WTC11 (cell line): ENCODE data around the gene ERC2. TPM values are rescaled to one million over a fixed set of nuclear protein-coding genes. Genes with fewer than 3 reads are reported as not detected.

ENCODE experiments used
- ATAC-seq: fragments of 200-7000 bp; cut with Tn5 transposase; 2 replicates; pipeline ENCODE4 v1.10.0; 2021; ENCODE audit warnings: mild to moderate bottlenecking, moderate library complexity
- CTCF ChIA-PET: fragments of 300-600 bp; sonication (Branson Sonifier 250); formaldehyde crosslinking; loops from one replicate; lab custom pipeline; 2021; ENCODE audit warnings: antibody characterized with exemption; lab: Charles Lee
- POLR2A ChIA-PET: fragments of 350-600 bp; sonication (Branson Sonifier 250); formaldehyde crosslinking; loops from one replicate; lab custom pipeline; 2021; ENCODE audit warnings: antibody characterized with exemption; lab: Charles Lee
- DNase-seq: peaks from one replicate; pipeline ENCODE4 v3.0.0; 2021; ENCODE audit warnings: low spot score
- H3K27ac Mint-ChIP-seq: 2 replicates; pipeline ENCODE4 v1.8.0; 2021; ENCODE audit warnings: mixed read lengths
- H3K27me3 Mint-ChIP-seq: 2 replicates; pipeline ENCODE4 v1.8.0; 2021; ENCODE audit warnings: low read depth, mild to moderate bottlenecking, moderate library complexity, mixed read lengths
- H3K36me3 Mint-ChIP-seq: 2 replicates; pipeline ENCODE4 v1.8.0; 2021; ENCODE audit warnings: mixed read lengths
- H3K4me1 Mint-ChIP-seq: 2 replicates; pipeline ENCODE4 v1.8.0; 2022; ENCODE audit warnings: mixed read lengths
- H3K4me3 Mint-ChIP-seq: 2 replicates; pipeline ENCODE4 v1.8.0; 2021; ENCODE audit warnings: mild to moderate bottlenecking, moderate library complexity, mixed read lengths
- H3K9me3 Mint-ChIP-seq: 2 replicates; pipeline ENCODE4 v1.8.0; 2021; ENCODE audit warnings: mixed read lengths
- AR ChIP-seq: fragments of 250-450 bp; sonication (Bioruptor Pico); IDR thresholded peaks from 2 replicates; pipeline ENCODE4 v1.9.0; 2021; ENCODE audit warnings: mild to moderate bottlenecking
- ATF3 ChIP-seq: sonication (generic); formaldehyde crosslinking; conservative IDR thresholded peaks from 2 replicates; pipeline ENCODE4 v1.8.1; 2022; ENCODE audit warnings: mild to moderate bottlenecking, missing genetic modification reagents
- ATF6 ChIP-seq: sonication (generic); formaldehyde crosslinking; IDR thresholded peaks from 2 replicates; pipeline ENCODE4 v1.8.1; 2023; ENCODE audit warnings: mild to moderate bottlenecking, missing genetic modification reagents
- CREM ChIP-seq: sonication (generic); formaldehyde crosslinking; IDR thresholded peaks from 2 replicates; pipeline ENCODE4 v1.8.1; 2022; ENCODE audit warnings: mild to moderate bottlenecking, missing genetic modification reagents, moderate library complexity
- ELF4 ChIP-seq: sonication (generic); formaldehyde crosslinking; IDR thresholded peaks from 2 replicates; pipeline ENCODE4 v1.8.1; 2022; ENCODE audit warnings: low read depth, mild to moderate bottlenecking, moderate library complexity, missing genetic modification reagents
- FOXP4 ChIP-seq: sonication (generic); formaldehyde crosslinking; IDR thresholded peaks from 2 replicates; pipeline ENCODE4 v1.8.0; 2022; ENCODE audit warnings: mild to moderate bottlenecking, missing genetic modification reagents
- GRHL2 ChIP-seq: fragments of 250-450 bp; sonication (Bioruptor Pico); IDR thresholded peaks from 2 replicates; pipeline ENCODE4 v1.8.0; 2022; ENCODE audit warnings: mild to moderate bottlenecking, moderate library complexity; ENCODE audit not compliant: insufficient replicate concordance, severe bottlenecking
- HMGXB4 ChIP-seq: sonication (generic); formaldehyde crosslinking; IDR thresholded peaks from 2 replicates; pipeline ENCODE4 v1.8.1; 2023; ENCODE audit warnings: mild to moderate bottlenecking, moderate library complexity, missing genetic modification reagents
- IRF1 ChIP-seq: sonication (generic); formaldehyde crosslinking; IDR thresholded peaks from 2 replicates; pipeline ENCODE4 v1.8.0; 2023; ENCODE audit warnings: missing genetic modification reagents
- JAZF1 ChIP-seq: fragments of 250-450 bp; sonication (Bioruptor Pico); IDR thresholded peaks from 2 replicates; pipeline ENCODE4 v1.9.0; 2021; ENCODE audit warnings: moderate library complexity, mild to moderate bottlenecking, inconsistent platforms
- JUN ChIP-seq: sonication (generic); formaldehyde crosslinking; IDR thresholded peaks from 2 replicates; pipeline ENCODE4 v1.8.0; 2023; ENCODE audit warnings: mild to moderate bottlenecking, missing genetic modification reagents
- KAT7 ChIP-seq: sonication (generic); formaldehyde crosslinking; IDR thresholded peaks from 2 replicates; pipeline ENCODE4 v1.8.1; 2023; ENCODE audit warnings: missing genetic modification reagents, mild to moderate bottlenecking, borderline replicate concordance
- NFYB ChIP-seq: sonication (generic); formaldehyde crosslinking; conservative IDR thresholded peaks from 2 replicates; pipeline ENCODE4 v1.8.0; 2022; ENCODE audit warnings: low read depth, missing genetic modification reagents
- SMAD4 ChIP-seq: sonication (generic); formaldehyde crosslinking; IDR thresholded peaks from 2 replicates; pipeline ENCODE4 v1.8.0; 2022; ENCODE audit warnings: mild to moderate bottlenecking, missing genetic modification reagents
- SP1 ChIP-seq: sonication (generic); formaldehyde crosslinking; conservative IDR thresholded peaks from 2 replicates; pipeline ENCODE4 v1.8.1; 2022; ENCODE audit warnings: missing genetic modification reagents
- TEAD1 ChIP-seq: sonication (generic); formaldehyde crosslinking; IDR thresholded peaks from 2 replicates; pipeline ENCODE4 v1.8.0; 2022; ENCODE audit warnings: mild to moderate bottlenecking, missing genetic modification reagents
- USF1 ChIP-seq: sonication (generic); formaldehyde crosslinking; IDR thresholded peaks from 2 replicates; pipeline ENCODE4 v1.8.0; 2022; ENCODE audit warnings: mild to moderate bottlenecking, missing genetic modification reagents
- ZMAT4 ChIP-seq: fragments of 250-450 bp; sonication (Bioruptor Pico); IDR thresholded peaks from 2 replicates; pipeline ENCODE4 v1.9.0; 2021; ENCODE audit warnings: mild to moderate bottlenecking
- ZNF317 ChIP-seq: sonication (generic); formaldehyde crosslinking; IDR thresholded peaks from 2 replicates; pipeline ENCODE4 v1.8.1; 2023; ENCODE audit warnings: low read depth, mild to moderate bottlenecking, moderate library complexity, missing genetic modification reagents, borderline replicate concordance
- ZNF671 ChIP-seq: fragments of 250-450 bp; sonication (Bioruptor Pico); IDR thresholded peaks from 2 replicates; pipeline ENCODE4 v1.8.0; 2021; ENCODE audit warnings: mild to moderate bottlenecking
- total RNA-seq: library from RNA; stranded (reverse); gene quantifications from 3 replicates; pipeline ENCODE4 v1.2.3, GENCODE V29; 2021

The ERC2 gene
- total RNA-seq, 1 experiment from 2014 or later: 23.5 TPM

GRCh38 chr3:56190130-56190529 is 278.1 kb downstream of the ERC2 start (continued):
- TF ChIP-seq ATF6 (CRISPR knock-in tag): no peak
- no peak for TF ChIP-seq TEAD1 (CRISPR knock-in tag)
- TF ChIP-seq FOXP4 (CRISPR knock-in tag): no peak

- no peaks in the 10 kb centered on the region for H3K36me3 Mint-ChIP-seq
- no peak overlapping the region for H3K27ac Mint-ChIP-seq
- no peaks in the 10 kb centered on the region for H3K27me3 Mint-ChIP-seq
- no peak for ATAC-seq
- no peaks in the 10 kb centered on the region for H3K9me3 Mint-ChIP-seq
- no peak overlapping the region for H3K4me3 Mint-ChIP-seq
- TF ChIP-seq USF1 (CRISPR knock-in tag) (no peak), SMAD4 (no peak), ZNF671 (CRISPR knock-in tag) (no peak), NFYB (no peak), KAT7 (CRISPR knock-in tag) (no peak), ZNF317 (CRISPR knock-in tag) (no peak), HMGXB4 (CRISPR knock-in tag) (no peak), IRF1 (CRISPR knock-in tag) (no peak), JUN (CRISPR knock-in tag) (no peak)
- CTCF ChIA-PET: no interaction called here
- no peaks in the 10 kb centered on the region for H3K4me1 Mint-ChIP-seq
- no peak for DNase-seq
- POLR2A ChIA-PET: no interaction called here
Measured at GRCh38 chr3:56189536-56189935, 278.7 kb downstream of the ERC2 start.

- DNase-seq: no peak
- Mint-ChIP-seq H3K27ac (no peak overlapping the region), H3K9me3 (no peaks in the 10 kb centered on the region), H3K4me1 (no peaks in the 10 kb centered on the region), H3K27me3 (no peaks in the 10 kb centered on the region), H3K4me3 (no peak overlapping the region), H3K36me3 (no peaks in the 10 kb centered on the region)
- no peak for ATAC-seq
- POLR2A ChIA-PET: no interaction called here
- CTCF ChIA-PET: no interaction called here
- TF ChIP-seq SMAD4 (no peak), CREM (no peak), ZMAT4 (CRISPR knock-in tag) (no peak), ZNF671 (CRISPR knock-in tag) (no peak), ELF4 (CRISPR knock-in tag) (no peak), JAZF1 (no peak), SP1 (CRISPR knock-in tag) (no peak), GRHL2 (CRISPR knock-in tag) (no peak), AR (CRISPR knock-in tag) (no peak), ATF3 (no peak)
Measured at GRCh38 chr3:56188201-56188600, 280.1 kb downstream of the ERC2 start.
